PC-3 (cell line): ENCODE data around the gene YIPF4.

Experiments used
- CTCF ChIP-seq: fragments of 300-600 bp; sonication (generic); conservative IDR thresholded peaks from 2 replicates; pipeline ENCODE4 v1.5.1; 2017; ENCODE audit warnings: antibody characterized with exemption, low read depth, mild to moderate bottlenecking, low read length
- EZH2 ChIP-seq: fragments of 300-600 bp; sonication (generic); IDR thresholded peaks from one replicate; pipeline ENCODE4 v1.6.1; 2017; ENCODE audit warnings: antibody characterized with exemption, mild to moderate bottlenecking, low read length; ENCODE audit not compliant: unreplicated experiment
- EZH2phosphoT487 ChIP-seq: fragments of 300-600 bp; sonication (generic); IDR thresholded peaks from 2 replicates; pipeline ENCODE4 v1.6.1; 2018; ENCODE audit warnings: mild to moderate bottlenecking, antibody characterized with exemption, low read length, borderline replicate concordance

- TF ChIP-seq CTCF: no peak
- no peak for TF ChIP-seq EZH2
- TF ChIP-seq EZH2phosphoT487: no peak
Measured at GRCh38 chr2:32231959-32232358, 45.7 kb upstream of the YIPF4 start.
